SK-N-SH treated with all-trans-retinoic acid at 6 μM for 48 hours (cell line): ENCODE measurements around the gene HIVEP2.

Source experiments
- ATAC-seq: fragments of 200-7000 bp; cut with Tn5 transposase; 3 replicates; pipeline ENCODE4 v1.9.1; 2020; ENCODE audit warnings: mild to moderate bottlenecking, moderate library complexity
- ARNTL ChIP-seq: fragments of 450-650 bp; formaldehyde crosslinking; IDR thresholded peaks from 2 replicates; pipeline ENCODE4 v1.5.0; 2020; ENCODE audit warnings: low read depth, mild to moderate bottlenecking, moderate library complexity, borderline replicate concordance
- BACH2 ChIP-seq: fragments of 250-450 bp; sonication (Bioruptor Pico); IDR thresholded peaks from 2 replicates; pipeline ENCODE4 v1.9.0; 2021; ENCODE audit warnings: mild to moderate bottlenecking, borderline replicate concordance
- CSDC2 ChIP-seq: fragments of 250-450 bp; sonication (Bioruptor Pico); IDR thresholded peaks from 2 replicates; pipeline ENCODE4 v1.5.0; 2020; ENCODE audit warnings: mild to moderate bottlenecking, moderate library complexity
- ESRRG ChIP-seq: fragments of 250-450 bp; sonication (Bioruptor Pico); IDR thresholded peaks from 2 replicates; pipeline ENCODE4 v1.6.1; 2021; ENCODE audit warnings: mild to moderate bottlenecking
- GLIS3 ChIP-seq: fragments of 250-450 bp; sonication (Bioruptor Pico); IDR thresholded peaks from 2 replicates; pipeline ENCODE4 v1.5.0; 2020; ENCODE audit warnings: mild to moderate bottlenecking, moderate library complexity
- ISL1 ChIP-seq: fragments of 250-450 bp; sonication (Bioruptor Pico); IDR thresholded peaks from 2 replicates; pipeline ENCODE4 v2.1.2; 2022; ENCODE audit warnings: mild to moderate bottlenecking, moderate library complexity
- PATZ1 ChIP-seq: fragments of 250-450 bp; sonication (Bioruptor Pico); IDR thresholded peaks from 2 replicates; pipeline ENCODE4 v1.8.0; 2020; ENCODE audit warnings: mild to moderate bottlenecking, moderate library complexity, borderline replicate concordance
- POU6F1 ChIP-seq: fragments of 250-450 bp; sonication (Bioruptor Pico); IDR thresholded peaks from 2 replicates; pipeline ENCODE4 v1.8.0; 2021; ENCODE audit warnings: low read depth, mild to moderate bottlenecking, moderate library complexity, borderline replicate concordance
- PPARA ChIP-seq: fragments of 250-450 bp; sonication (Bioruptor Pico); IDR thresholded peaks from 2 replicates; pipeline ENCODE4 v1.5.0; 2020; ENCODE audit warnings: mild to moderate bottlenecking, borderline replicate concordance
- RARB ChIP-seq: fragments of 250-450 bp; sonication (Bioruptor Pico); IDR thresholded peaks from 2 replicates; pipeline ENCODE4 v1.8.0; 2021; ENCODE audit warnings: mild to moderate bottlenecking, moderate library complexity
- SNAI2 ChIP-seq: fragments of 250-450 bp; sonication (Bioruptor Pico); IDR thresholded peaks from 2 replicates; pipeline ENCODE4 v1.5.0; 2020; ENCODE audit warnings: mild to moderate bottlenecking, moderate library complexity
- TCF4 ChIP-seq: fragments of 250-450 bp; sonication (Bioruptor Pico); IDR thresholded peaks from 2 replicates; pipeline ENCODE4 v1.8.0; 2021; ENCODE audit warnings: mild to moderate bottlenecking, moderate library complexity, borderline replicate concordance
- TOX ChIP-seq: fragments of 250-450 bp; sonication (Bioruptor Pico); IDR thresholded peaks from 2 replicates; pipeline ENCODE4 v1.8.0; 2021; ENCODE audit warnings: mild to moderate bottlenecking, moderate library complexity, borderline replicate concordance
- TSHZ2 ChIP-seq: fragments of 250-450 bp; sonication (Bioruptor Pico); IDR thresholded peaks from 2 replicates; pipeline ENCODE4 v1.5.0; 2020; ENCODE audit warnings: mild to moderate bottlenecking, moderate library complexity
- ZC3H10 ChIP-seq: fragments of 250-450 bp; sonication (Bioruptor Pico); IDR thresholded peaks from 2 replicates; pipeline ENCODE4 v1.5.1; 2021; ENCODE audit warnings: mild to moderate bottlenecking, moderate library complexity
- ZFP3 ChIP-seq: fragments of 250-450 bp; sonication (Bioruptor Pico); IDR thresholded peaks from 2 replicates; pipeline ENCODE4 v1.5.0; 2020; ENCODE audit warnings: mild to moderate bottlenecking, moderate library complexity
- ZFP30 ChIP-seq: fragments of 450-650 bp; formaldehyde crosslinking; IDR thresholded peaks from 2 replicates; pipeline ENCODE4 v1.5.0; 2022; ENCODE audit warnings: mild to moderate bottlenecking, moderate library complexity
- ZNF565 ChIP-seq: fragments of 450-650 bp; formaldehyde crosslinking; conservative IDR thresholded peaks from 2 replicates; pipeline ENCODE4 v1.5.0; 2020; ENCODE audit warnings: low read depth, mild to moderate bottlenecking, moderate library complexity
- ZNF70 ChIP-seq: fragments of 450-650 bp; formaldehyde crosslinking; IDR thresholded peaks from 2 replicates; pipeline ENCODE4 v1.5.0; 2020; ENCODE audit warnings: mild to moderate bottlenecking, moderate library complexity
- ZNF8 ChIP-seq: fragments of 450-650 bp; formaldehyde crosslinking; IDR thresholded peaks from 2 replicates; pipeline ENCODE4 v1.5.0; 2020; ENCODE audit warnings: mild to moderate bottlenecking, moderate library complexity
- TF ChIP-seq, protein P1 (sequence below): fragments of 250-450 bp; sonication (Bioruptor Pico); IDR thresholded peaks from 2 replicates; pipeline ENCODE4 v1.5.1; 2021; ENCODE audit warnings: mild to moderate bottlenecking, moderate library complexity
- TF ChIP-seq, protein P2 (sequence below): fragments of 250-450 bp; sonication (Bioruptor Pico); IDR thresholded peaks from 2 replicates; pipeline ENCODE4 v1.5.1; 2020; ENCODE audit warnings: low read depth, mild to moderate bottlenecking, moderate library complexity

HIVEP2 gene

GRCh38 chr6:142714951-142715785, 229.8 kb downstream of the HIVEP2 start:
- TF ChIP-seq PPARA: no peak
- no peak for TF ChIP-seq ZFP3 (CRISPR knock-in tag)
- no peak for TF ChIP-seq BACH2
- TF ChIP-seq, all 23 proteins: peak for 0
- no peak for ATAC-seq

GRCh38 chr6:142713959-142714358, 231.0 kb downstream of the HIVEP2 start:
- no peak for TF ChIP-seq ZC3H10
- TF ChIP-seq CSDC2 (CRISPR knock-in tag): no peak
- no peak for TF ChIP-seq ZFP30 (CRISPR knock-in tag)
- TF ChIP-seq PATZ1 (CRISPR knock-in tag): no peak
- TF ChIP-seq TCF4: no peak
- TF ChIP-seq, protein P1, sequence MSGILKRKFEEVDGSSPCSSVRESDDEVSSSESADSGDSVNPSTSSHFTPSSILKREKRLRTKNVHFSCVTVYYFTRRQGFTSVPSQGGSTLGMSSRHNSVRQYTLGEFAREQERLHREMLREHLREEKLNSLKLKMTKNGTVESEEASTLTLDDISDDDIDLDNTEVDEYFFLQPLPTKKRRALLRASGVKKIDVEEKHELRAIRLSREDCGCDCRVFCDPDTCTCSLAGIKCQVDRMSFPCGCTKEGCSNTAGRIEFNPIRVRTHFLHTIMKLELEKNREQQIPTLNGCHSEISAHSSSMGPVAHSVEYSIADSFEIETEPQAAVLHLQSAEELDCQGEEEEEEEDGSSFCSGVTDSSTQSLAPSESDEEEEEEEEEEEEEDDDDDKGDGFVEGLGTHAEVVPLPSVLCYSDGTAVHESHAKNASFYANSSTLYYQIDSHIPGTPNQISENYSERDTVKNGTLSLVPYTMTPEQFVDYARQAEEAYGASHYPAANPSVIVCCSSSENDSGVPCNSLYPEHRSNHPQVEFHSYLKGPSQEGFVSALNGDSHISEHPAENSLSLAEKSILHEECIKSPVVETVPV (CRISPR knock-in tag): no peak
- no peak for ATAC-seq

GRCh38 chr6:142712231-142712630, 232.7 kb downstream of the HIVEP2 start:
- no peak for ATAC-seq
- TF ChIP-seq TOX (no peak), POU6F1 (CRISPR knock-in tag) (no peak), CSDC2 (CRISPR knock-in tag) (no peak), ZFP3 (CRISPR knock-in tag) (no peak), ESRRG (no peak), SNAI2 (CRISPR knock-in tag) (no peak), ZNF8 (no peak)
- TF ChIP-seq, all 23 proteins: peak for 0

- ATAC-seq: no peak
- TF ChIP-seq ESRRG: no peak
- TF ChIP-seq, protein P1 (CRISPR knock-in tag): no peak
- no peak for TF ChIP-seq ISL1 (CRISPR knock-in tag)
- no peak for TF ChIP-seq ARNTL (CRISPR knock-in tag)
- TF ChIP-seq, protein P2, sequence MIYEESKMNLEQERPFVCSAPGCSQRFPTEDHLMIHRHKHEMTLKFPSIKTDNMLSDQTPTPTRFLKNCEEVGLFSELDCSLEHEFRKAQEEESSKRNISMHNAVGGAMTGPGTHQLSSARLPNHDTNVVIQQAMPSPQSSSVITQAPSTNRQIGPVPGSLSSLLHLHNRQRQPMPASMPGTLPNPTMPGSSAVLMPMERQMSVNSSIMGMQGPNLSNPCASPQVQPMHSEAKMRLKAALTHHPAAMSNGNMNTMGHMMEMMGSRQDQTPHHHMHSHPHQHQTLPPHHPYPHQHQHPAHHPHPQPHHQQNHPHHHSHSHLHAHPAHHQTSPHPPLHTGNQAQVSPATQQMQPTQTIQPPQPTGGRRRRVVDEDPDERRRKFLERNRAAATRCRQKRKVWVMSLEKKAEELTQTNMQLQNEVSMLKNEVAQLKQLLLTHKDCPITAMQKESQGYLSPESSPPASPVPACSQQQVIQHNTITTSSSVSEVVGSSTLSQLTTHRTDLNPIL: no peak
- no peak for TF ChIP-seq ZNF70 (CRISPR knock-in tag)
- TF ChIP-seq PATZ1 (CRISPR knock-in tag): no peak
- TF ChIP-seq SNAI2 (CRISPR knock-in tag): no peak
- TF ChIP-seq ZC3H10: no peak
- TF ChIP-seq ZFP30 (CRISPR knock-in tag): no peak
- TF ChIP-seq RARB (CRISPR knock-in tag): no peak
- TF ChIP-seq ZFP3 (CRISPR knock-in tag): no peak
- TF ChIP-seq ZNF565 (CRISPR knock-in tag): no peak
- TF ChIP-seq GLIS3 (CRISPR knock-in tag): no peak
- TF ChIP-seq PPARA: no peak
- no peak for TF ChIP-seq TOX
- no peak for TF ChIP-seq ZNF8
- no peak for TF ChIP-seq TSHZ2 (CRISPR knock-in tag)
Measured at GRCh38 chr6:142708651-142709050, 236.3 kb downstream of the HIVEP2 start.
